ENCODE data around the gene SPAST.
"Not testable (repeated sequence)": the region's sequence is repeated elsewhere in the genome, so short reads cannot be mapped to it uniquely, and the experiment has no call there.

The SPAST gene

DNA sequence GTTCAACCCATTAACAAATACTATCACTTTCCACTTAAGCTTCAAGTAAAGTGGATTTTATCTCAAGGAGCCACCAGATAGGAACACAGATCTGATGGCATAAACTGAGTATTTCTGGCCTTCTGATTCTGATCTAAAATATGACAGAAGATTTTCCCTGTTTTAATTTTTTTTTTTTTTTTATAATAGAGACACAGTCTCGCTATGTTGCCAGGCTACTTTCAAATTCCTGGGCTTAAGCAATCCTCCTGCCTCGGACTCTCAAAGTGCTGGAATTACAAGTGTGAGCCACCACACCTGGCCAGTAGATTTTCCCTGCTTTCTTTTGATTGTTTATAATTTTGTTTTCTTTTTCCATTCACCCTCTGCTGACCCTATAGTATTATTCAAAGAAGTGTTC is 65.7 kb downstream of the SPAST start:
- DNase-seq = no peak

GRCh38 chr2:32135409-32135808 is 72.1 kb downstream of the SPAST start:
- DNase-seq = no peak

- DNase-seq = no peak
Measured at GRCh38 chr2:32136097-32136496, 72.7 kb downstream of the SPAST start.

GRCh38 chr2:32151544-32151943 is 88.2 kb downstream of the SPAST start:
- DNase-seq = not testable (repeated sequence)

- DNase-seq = no peak
Measured at GRCh38 chr2:32159678-32160077, 96.3 kb downstream of the SPAST start.

DNA sequence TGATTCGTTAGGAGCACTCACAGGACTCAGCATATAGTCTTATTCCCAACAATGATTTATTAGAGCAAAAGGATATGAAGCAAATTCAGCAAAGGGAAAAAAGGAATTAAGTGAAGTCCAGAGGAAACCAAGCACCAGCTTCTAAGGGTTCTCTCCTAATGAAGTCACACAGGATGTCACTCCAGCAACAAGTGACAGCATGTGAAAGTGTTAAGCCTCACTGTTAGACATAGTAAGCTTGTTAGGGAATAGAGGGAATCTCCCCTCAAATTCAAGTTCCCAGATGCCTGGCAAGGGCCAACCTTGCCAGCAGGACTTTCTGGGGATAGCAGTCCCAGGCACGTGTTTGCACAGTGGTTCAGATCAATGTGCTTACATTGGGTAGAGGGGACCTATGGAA is 97.9 kb downstream of the SPAST start:
- DNase-seq = no peak

- DNase-seq = not testable (repeated sequence)
Measured at GRCh38 chr2:32164254-32164653, 100.9 kb downstream of the SPAST start.

DNA sequence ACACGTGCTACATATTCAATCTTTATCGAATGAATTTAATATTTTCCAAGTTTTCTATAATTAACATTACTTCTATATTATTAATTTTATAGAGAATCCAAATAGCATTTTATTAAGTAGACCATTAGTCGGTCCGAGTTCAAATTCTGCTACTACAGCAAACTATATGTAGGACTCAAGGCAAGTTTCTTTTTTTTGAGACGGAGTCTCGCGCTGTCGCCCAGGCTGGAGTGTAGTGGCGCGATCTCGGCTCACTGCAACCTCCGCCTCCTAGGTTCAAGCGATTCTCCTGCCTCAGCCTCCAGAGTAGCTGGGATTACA is 101.6 kb downstream of the SPAST start:
- DNase-seq = not testable (repeated sequence)

DNA sequence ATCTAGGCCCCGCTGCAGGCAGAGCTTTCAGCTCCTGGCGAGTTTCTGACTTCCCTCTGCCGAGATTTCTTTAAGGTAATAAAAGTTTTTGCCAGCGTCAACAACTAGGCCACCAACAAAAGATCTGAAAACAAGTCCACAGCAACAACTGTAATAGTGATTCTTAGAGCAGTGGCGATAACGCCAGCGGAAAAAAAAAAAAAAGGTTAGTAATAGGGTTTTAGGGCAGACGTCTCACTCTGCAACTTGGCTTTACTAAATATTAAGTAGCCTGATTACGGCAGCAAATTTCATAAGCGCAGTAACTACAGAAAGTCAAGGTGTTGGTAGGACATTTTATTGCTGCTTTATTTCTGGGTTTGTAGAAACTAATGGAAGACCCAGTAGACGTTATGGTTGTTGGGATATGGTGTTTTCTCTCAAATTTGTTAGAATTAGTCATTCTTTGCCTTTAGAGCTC is 102.8 kb downstream of the SPAST start:
- DNase-seq = no peak

DNA sequence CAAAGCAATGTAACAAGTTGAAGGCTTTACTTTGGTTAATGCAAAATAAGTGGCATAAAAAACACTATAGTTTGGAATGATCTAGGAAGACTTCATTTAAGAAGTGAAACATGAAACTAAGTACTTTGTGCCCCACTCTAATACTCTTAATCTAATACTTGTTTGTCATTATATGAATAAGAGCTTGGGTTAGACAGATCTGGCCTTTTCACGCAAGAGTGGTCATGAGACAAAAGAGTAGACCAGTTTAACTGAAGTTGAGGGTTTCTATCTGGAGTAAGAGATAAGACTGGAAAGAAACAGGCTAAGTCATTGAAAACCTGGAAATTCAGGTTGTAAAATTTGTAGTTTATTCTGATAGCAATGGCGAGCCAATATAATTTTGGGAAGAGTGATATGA is 105.2 kb downstream of the SPAST start:
- DNase-seq = no peak

DNA sequence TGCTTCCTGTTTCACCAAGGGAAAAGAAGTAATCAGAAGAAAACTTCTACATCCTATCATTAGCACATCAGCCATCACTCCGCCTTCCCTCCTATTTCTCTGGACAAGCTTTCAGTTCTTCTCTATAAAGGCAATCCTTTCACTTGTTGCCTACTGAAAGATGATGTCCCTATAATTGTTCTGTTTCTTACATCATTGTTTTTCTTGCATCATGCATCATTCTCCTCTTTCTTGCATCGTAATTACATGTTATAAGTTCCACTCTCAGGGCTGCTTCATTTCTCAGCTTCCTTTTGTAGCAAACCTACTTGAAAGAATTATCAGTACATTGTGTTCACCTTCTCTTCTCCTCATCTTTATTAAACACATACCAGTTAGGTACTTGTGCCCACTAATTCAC is 109.5 kb downstream of the SPAST start:
- no peak for DNase-seq

DNA sequence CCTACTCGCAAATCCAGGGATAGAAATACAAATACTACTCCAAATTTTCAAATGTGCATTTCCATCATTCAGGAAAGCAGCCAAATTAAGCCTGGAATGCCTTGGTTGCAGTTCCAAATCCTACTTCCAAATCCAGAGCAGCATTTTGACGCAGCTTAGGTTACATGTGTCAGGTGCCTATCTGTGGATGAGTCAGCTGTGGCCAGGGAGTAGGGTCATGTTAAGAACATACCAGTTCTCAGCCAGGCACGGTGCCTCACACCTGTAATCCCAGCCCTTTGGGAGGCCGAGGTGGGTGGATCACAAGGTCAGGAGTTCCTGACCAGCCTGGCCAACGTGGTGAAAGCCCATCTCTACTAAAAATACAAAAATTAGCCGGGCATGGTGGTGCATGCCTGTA is 119.3 kb downstream of the SPAST start:
- no peak for DNase-seq

GRCh38 chr2:32189011-32189410 is 125.7 kb downstream of the SPAST start:
- no peak for DNase-seq

DNA sequence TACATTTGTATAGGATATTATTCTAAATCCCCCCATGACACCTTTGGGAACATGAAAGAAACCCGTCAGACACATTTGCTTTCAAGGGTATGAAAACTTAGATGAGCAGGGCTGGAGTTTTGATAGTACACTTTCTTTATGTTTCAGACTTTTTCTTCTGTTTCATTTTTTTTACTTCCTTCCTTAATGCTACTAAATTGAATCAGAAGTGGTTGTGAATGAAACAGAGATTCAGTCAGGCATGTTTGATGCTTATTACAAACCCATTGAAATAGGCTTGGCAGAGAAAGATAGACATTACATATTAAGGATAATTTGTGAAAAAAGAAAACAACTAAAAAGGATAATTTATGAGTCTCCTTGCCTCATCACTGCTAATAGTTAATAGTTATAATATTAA is 129.1 kb downstream of the SPAST start:
- no peak for DNase-seq

GRCh38 chr2:32200814-32201213 is 137.5 kb downstream of the SPAST start:
- no peak for DNase-seq

DNA sequence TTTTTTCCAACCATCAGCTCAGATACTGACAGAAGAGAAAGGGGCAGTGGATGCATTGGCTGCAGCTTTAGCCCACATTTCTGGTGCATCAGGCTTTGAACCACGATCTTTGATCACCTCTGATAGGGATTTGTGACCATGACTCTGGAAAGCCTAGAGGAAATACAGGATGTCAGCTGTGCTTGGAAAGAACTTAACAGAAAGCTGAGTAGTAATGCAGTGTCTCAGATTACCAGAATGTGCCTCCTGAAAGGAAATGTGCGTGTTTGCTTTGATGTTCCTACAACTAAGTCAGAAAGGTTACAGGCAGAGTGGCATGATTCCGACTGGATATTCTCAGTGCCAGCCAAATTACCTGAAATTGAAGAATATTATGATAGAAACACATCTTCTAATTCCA is 140.1 kb downstream of the SPAST start:
- not testable (repeated sequence) for DNase-seq

Measured in DMS 273 treated with DMSO at 0.1 percent for 48 hours (cell line).